Activated T-helper 9 cell treated with anti-CD3 and anti-CD28 coated beads, Interleukin-2, amount 50 U/mL, for 16 hours (primary cell): ENCODE measurements around the gene SLC25A21.

ENCODE experiments used
- DNase-seq: peaks from one replicate; pipeline ENCODE4 v3.0.0-alpha.2; 2020; ENCODE audit warnings: low read depth

The SLC25A21 gene

DNA sequence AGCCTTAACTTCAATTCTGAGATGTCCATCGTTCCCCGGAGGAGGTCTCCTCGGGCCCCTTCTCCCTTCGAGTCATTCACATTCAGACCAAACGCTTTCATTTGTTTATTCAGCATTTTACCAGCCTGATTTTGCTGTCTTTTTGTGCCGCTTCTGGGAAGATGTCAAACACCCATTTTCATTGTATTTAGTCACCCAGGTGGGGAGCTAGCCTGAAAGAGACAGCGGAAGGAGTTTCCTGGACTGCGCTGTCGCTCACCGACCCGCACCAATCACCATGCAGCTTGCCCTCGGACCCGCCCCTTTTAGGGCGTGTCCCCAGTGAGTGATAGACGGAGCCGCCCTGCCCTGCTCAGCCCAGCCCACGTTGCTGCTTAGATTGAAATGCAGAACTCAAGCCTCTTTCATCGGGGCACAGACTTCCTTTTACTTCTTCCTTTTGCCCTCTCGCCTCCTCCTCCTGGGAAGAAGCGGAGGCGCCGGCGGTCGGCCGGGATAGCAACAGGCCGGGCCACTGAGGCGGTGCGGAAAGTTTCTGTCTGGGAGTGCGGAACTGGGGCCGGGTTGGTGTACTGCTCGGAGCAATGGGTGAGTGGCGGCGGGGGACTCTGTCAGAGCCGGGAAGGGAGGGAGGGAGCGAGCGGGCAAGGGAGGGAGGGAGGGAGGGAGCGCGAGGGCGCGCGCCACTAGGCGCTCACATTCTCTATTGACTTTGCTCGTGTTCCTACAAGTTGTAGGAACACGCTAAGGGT, 510.7 kb downstream of the SLC25A21 start, which contains the start of gene PAX9:
Gene PAX9, plus strand, starts transcription at position 355 of the 752 bp plus-strand sequence. Its CDS starts 230 bp downstream, at position 585.
- DNase-seq: no peak

DNA sequence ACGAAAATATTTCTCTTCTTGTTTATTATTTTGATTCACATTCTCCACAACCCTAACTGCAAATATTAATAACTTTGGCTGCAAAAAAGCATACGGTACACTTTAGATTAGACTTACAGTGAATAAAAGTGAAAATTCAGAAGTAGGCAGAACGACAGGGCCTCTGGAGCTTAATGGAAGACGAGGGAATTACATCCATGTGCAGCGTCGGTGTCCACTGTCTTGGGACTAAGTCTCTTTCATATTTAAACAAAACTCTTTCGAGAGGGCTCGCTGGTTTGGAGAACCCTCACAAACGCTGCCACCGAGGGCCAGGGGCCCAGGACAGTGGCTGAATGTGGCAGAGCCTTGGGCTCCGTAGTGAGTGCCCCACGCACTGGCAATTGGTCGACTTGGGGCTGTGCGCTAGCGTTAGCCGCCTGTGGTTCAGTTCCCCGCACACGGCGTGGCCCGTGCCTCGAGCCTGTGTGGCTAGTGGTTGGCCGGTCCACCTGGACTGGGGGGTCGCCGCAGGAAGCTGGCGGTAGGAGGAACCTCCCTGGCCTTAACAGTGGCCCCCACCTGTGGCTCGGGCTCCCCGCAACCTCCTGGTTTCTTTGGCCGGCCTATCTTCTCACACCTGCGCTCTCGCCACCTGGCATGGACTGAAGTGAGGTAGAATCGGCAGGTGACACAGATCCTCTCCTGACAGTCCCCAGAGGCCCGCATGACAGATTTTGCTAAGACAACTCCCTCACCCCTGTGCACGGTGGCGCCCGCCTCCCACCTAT, 511.5 kb downstream of the SLC25A21 start:
- no peak for DNase-seq

DNA sequence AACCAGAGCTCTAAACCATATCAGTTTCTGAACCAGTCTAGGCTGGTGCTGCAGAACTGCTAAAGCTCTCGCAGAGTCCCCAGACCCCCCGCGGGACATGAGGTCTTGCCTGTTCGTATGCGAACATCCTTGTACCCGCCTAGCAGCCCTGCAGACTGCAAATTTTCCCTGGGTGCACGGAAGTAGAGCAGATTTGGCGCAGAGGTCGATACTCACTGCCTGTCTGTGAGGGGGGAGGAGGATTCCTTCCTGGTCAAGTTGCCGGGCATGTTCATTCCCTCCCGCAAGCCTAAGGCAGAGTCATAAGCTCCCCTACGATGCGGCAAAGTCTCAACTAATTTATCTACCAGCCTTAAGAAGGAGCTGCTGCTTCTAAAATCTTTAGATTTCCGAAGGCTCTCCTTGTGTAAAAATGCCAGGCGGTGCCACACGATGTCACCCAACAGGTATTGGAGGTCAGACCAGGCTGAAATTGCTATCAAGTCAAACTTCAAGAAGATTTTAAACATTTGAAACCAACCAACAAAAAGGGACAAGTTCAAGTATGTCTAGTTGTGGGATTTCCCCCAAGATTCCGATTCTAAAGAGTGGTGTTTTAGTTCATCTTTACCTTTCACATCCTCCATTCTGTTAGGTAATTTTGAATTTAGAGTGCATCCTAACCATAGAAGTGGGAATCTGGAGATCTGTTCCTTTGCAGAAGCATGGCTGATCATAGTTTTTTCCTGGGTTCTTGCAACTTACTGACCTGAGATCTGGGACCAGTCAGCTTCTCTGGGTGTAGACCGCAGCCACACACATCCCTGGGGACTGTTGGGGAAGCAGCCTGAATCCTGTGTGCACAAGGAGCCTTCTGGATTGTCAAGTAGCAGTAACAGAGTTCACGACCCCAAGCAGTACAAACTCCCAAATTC, 512.3 kb downstream of the SLC25A21 start:
- no peak for DNase-seq

DNA sequence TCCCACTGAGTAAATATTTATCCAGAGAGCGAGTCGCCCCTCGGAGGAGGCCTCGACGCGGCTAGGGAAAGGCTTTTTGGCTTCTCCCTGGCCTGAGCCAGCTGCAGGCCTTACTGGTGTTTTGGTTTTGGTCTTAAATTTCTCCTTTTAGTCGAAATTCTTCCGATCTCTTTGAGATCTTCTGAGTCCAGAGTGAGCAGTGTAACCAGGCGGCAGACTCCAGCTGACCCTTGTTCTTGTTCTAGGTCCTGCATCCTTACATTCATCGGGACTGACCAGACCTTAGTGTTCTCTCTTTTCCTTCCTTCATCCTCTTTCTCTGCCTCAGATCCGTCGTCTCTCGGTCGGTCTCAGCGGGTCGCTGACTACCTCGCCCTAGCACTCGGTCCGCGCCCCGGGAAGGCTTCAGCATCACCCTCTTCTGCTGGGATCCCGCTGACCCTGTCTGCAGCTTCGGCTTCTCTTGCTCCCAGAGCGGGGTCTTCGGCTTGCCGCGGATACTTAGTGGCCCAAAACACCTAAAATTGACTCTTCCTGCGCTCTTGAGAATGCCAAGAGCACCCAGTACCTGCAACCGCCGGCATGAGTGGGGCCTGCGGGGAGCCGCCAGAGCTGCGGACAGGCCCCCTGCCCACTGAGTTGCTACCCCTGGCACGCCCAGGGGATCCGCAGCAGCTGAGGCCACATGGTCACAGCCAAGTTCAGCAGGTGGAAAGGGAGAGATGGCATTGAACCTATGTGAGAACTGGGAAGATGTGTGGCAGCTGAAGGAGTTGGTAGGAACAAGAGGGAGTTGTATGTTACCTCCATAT, 513.2 kb downstream of the SLC25A21 start:
- DNase-seq: no peak

DNA sequence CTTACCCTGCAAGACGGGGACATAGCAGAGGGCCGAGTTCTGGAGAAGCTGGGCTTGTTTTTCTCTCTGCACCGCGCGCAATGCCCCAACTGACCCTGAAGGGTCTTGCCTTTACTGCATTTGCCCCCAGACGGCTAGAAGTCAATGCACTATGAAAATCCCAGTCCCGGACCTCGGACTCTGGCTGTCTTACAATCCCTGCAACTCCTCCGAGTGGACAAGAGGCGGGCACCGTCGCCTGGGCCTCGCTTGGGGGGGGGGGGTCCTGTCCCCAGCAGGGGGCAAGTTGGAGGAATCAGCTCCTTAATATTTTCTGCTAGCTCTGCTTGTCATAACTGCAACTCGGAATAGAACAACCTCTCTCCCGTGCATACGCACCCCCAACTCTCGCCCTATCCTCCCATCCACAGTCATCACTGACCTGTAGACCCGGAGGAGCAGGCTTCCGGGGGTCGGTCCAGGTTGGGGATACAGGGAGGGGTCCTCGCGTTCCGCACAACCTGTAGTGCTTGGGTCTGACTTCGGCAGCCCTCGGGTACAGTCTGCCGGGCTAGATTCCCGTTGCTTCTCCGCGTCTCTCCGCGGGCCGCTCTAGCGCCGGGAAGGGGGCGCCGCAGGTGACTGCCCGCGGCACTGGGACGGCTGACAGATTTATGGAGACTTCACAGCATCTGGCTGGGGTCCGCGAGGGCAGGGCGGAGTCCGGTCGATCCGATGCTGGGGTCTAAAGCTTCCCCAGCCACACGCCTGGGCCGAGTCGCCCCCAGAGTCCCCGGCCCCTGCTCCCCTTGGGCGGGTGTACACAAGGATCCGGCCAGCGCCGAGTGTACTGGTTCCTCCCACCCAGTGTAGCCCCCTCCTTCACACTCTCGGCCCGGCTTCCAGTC, 514.0 kb downstream of the SLC25A21 start:
- DNase-seq: no peak

GRCh38 chr14:36657399-36658122, 514.8 kb downstream of the SLC25A21 start:
- DNase-seq: no peak

DNA sequence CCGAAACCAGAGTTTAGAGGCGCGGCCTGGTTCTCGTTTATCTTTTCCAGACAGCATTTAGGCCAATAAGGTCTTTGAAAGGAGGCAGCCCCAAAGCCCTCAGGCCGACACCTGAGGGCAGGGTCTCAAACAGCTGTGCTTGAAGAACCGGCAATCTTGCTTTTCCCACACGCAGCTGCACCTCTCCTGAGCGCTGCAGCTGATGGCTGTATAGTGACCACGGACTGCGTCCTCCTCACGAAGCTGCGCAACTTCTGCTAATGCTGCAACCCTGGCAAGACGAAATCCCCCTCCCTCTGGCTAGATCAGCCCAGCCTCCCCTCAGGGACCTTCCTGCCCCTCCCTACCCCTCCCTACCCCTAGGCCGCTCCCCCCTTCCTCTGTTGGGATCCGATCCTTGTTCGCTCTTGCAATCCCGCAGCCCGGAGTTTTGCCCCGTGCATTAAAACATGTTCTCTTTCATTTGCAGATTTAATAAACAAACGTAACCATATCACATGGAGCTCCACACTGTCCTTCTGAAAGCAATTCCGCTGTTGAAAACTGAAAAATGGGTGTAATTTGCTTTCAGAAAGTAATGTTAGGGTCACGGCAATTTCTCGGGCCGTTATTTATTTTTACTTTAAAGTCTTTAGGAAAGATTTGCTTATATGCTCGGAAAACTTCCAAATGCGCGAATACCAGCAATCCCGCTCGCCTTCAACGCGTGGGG, 515.6 kb downstream of the SLC25A21 start:
- DNase-seq: no peak

GRCh38 chr14:36655963-36656686, 516.3 kb downstream of the SLC25A21 start:
- no peak for DNase-seq

DNA sequence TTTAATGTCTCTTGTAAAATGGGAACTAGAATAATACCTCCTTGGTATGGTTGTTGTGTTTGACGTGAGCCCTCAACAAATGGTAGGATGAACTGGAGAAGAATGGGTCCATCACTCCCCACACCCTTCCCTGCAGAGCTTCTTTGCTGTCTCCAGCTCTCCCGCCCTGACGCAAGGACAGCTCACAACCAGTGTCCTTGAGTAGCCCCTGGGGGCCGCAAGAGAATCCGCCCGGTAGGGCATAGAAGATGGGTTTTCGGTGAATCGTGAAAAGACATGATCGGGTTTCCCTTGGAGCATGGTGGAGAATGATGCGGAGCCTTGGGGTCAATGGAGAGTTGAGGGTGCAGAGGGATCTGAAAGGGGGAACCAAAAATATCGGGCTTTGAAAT, 516.8 kb downstream of the SLC25A21 start:
- no peak for DNase-seq

- DNase-seq: no peak
Measured at GRCh38 chr14:36654794-36655381, 517.5 kb downstream of the SLC25A21 start.

- no peak for DNase-seq
Measured at GRCh38 chr14:36653962-36654793, 518.2 kb downstream of the SLC25A21 start.

DNA sequence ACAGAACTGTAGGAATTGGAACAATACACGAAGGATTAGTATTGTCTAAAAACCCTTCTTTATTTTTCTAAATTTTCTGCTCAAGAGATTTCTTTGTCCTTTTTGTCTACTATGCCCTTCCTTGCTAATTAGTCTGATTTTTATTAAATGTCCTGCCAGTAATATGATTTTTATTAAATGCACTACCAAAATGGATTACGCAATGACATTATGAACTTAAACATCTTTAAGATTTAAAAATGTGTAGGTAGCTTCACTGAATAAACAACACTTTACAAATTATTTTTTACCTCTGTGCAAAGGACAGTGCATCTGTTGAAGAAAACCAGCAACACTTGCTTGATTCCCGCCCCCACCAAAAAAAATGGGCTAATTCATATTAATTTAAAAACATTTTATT, 519.0 kb downstream of the SLC25A21 start:
- DNase-seq: no peak

DNA sequence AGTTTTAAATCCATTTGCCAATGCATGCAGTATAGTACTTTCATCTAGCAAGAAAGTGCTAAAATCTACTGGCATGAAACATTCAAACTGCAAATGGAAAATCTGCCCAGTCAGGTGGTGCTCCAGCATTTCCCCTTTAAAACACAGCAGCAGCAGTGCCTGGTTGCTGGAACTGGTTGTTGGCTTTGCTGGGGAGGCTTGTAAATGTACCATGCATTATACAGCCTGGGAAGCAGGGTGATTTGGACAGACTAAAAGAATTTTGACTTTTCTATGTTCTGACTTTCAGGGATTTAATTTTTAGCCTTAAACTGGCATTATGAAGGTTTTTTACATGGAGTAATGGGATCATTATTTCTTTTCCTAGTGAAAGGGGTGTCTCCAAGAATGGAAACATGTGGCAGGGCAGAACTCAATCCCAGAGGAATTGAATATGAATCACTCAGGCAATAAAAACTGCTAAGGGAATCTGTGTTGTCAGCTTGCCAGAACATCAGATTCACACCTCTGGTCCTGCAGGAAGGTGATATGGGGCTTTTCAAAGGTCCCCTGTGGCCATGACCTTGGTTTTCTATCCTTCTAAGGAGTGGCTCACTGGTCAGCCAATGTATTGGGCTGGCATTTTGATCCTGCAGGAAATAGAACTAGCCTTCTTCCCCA, 519.7 kb downstream of the SLC25A21 start:
- no peak for DNase-seq

GRCh38 chr14:36649872-36650650, 522.3 kb downstream of the SLC25A21 start:
- no peak for DNase-seq

DNA sequence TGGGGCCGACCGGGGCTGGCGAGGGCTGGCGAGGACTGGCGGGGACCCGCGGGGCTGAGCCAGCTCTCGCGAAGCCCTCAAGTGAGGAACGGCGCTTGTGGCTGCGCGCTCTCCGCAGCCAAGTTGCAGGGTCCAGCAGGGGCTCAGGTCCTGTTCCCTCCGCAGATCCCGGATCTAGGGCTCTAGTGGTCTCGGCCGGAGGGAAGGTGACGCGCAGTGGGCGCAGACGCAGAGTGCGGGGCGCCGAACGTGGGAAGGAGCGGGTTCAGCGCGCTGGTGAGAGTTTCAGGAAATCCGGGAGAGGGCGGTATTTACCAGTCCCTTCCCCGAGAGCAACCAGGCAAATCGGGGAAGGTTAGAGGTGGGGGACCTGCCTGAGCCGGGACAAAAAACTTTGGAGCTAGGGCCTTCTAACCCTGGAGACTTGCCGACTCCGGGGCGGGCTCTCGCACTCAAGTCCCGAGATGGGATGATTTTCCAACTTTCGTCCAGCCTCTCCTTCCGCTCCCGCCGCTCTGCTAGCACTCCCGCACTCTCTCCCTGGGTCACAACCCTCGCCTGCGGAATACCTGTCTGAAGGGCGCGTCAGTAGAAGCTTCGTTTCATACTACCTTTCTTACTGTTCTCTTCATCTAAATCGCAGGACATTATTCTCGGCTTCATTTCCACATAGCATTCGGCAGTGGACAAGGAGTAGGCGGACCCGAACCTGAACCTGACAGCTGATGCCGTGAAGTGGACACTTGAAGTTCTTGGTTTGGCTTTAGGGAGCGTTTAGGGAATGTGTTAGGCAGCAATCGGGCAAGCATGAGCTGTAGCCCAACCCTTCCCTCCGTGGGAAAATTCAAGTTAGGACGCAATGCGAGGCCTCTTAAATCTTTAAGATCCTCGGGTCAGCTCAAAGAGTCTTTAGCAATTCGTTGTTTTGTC, 524.3 kb downstream of the SLC25A21 start:
- DNase-seq: no peak
